ENCODE data around the gene COPS6. TPM values are rescaled to one million over a fixed set of nuclear protein-coding genes. Genes with fewer than 3 reads are reported as not detected.

COPS6 gene
- total RNA-seq, 1 donor from 2014 or later = 77.4 TPM

DNA sequence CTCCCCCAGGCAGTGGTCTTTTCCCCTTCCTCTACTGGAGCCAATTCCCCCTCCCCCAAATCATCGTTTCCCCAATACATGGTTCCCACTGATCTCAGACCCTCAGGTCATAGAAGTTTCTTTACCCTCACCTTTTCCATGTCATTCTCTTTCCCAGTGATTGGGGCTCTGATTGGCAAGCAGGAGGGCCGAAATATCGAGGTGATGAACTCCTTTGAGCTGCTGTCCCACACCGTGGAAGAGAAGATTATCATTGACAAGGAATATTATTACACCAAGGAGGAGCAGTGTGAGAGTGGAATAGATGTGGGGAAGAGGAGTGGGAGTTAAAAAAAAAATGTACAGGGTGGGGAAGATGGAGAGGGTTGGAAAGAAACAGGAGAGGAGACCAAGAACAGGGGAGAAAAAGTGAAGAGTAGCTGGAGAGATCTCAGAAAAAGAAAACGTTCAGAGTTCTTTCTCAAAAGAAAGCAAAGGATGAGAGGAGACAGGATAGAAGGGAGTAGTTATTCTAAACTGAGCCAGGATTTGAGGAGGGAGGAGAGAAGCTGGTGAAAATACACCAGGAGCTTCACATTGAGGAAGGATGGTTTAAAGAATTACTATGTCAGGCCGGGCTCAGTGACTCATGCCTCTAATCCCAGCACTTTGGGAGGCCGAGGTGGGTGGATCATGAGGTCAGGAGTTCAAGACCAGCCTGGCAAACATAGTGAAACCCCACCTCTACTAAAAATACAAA, 858 bp downstream of the COPS6 start:
- Mint-ChIP-seq H3K9me3 (ENCODE audit: unreplicated experiment) (peaks cover 10% of the 10 kb centered on the region), H3K4me3 (ENCODE audit: unreplicated experiment) (peak overlapping the region; percentile 94), H3K36me3 (ENCODE audit: unreplicated experiment) (no peaks in the 10 kb centered on the region), H3K4me1 (ENCODE audit: low read depth, unreplicated experiment) (peaks cover 15% of the 10 kb centered on the region), H3K27ac (ENCODE audit: unreplicated experiment) (peak overlapping the region; percentile 5), H3K27me3 (ENCODE audit: unreplicated experiment) (peaks cover 10% of the 10 kb centered on the region)
- no peak for DNase-seq
- TF ChIP-seq CTCF (IDR thresholded peaks at IDR 0.05; ENCODE audit: partially characterized antibody, unreplicated experiment) = no peak

GRCh38 chr7:100090527-100091410, 2.0 kb downstream of the COPS6 start:
- Mint-ChIP-seq H3K27ac (ENCODE audit: unreplicated experiment) (no peak overlapping the region), H3K36me3 (ENCODE audit: unreplicated experiment) (no peaks in the 10 kb centered on the region), H3K4me1 (ENCODE audit: low read depth, unreplicated experiment) (peaks cover 18% of the 10 kb centered on the region), H3K27me3 (ENCODE audit: unreplicated experiment) (peaks cover 8% of the 10 kb centered on the region), H3K9me3 (ENCODE audit: unreplicated experiment) (peaks cover 10% of the 10 kb centered on the region), H3K4me3 (ENCODE audit: unreplicated experiment) (peak overlapping the region; percentile 49)
- no peak for TF ChIP-seq CTCF (IDR thresholded peaks at IDR 0.05; ENCODE audit: partially characterized antibody, unreplicated experiment)
- DNase-seq = no peak

GRCh38 chr7:100091411-100092181, 2.8 kb downstream of the COPS6 start:
- TF ChIP-seq CTCF (IDR thresholded peaks at IDR 0.05; ENCODE audit: partially characterized antibody, unreplicated experiment) = no peak
- H3K36me3 Mint-ChIP-seq (ENCODE audit: unreplicated experiment) = no peaks in the 10 kb centered on the region
- DNase-seq = no peak
- peaks cover 18% of the 10 kb centered on the region for H3K4me1 Mint-ChIP-seq (ENCODE audit: low read depth, unreplicated experiment)
- peak overlapping the region; percentile 6 for H3K4me3 Mint-ChIP-seq (ENCODE audit: unreplicated experiment)
- peaks cover 8% of the 10 kb centered on the region for H3K27me3 Mint-ChIP-seq (ENCODE audit: unreplicated experiment)
- peak overlapping the region; percentile 5 for H3K27ac Mint-ChIP-seq (ENCODE audit: unreplicated experiment)
- peaks cover 11% of the 10 kb centered on the region for H3K9me3 Mint-ChIP-seq (ENCODE audit: unreplicated experiment)

GRCh38 chr7:100093054-100093453, 4.3 kb downstream of the COPS6 start:
- no peak for TF ChIP-seq CTCF (IDR thresholded peaks at IDR 0.05; ENCODE audit: partially characterized antibody, unreplicated experiment)
- peak overlapping the region; percentile 25 for H3K4me3 Mint-ChIP-seq (ENCODE audit: unreplicated experiment)

More at GRCh38 chr7:100093054-100093453, 4.3 kb downstream of the COPS6 start:
- H3K4me1 Mint-ChIP-seq (ENCODE audit: low read depth, unreplicated experiment) = peaks cover 29% of the 10 kb centered on the region
- H3K27ac Mint-ChIP-seq (ENCODE audit: unreplicated experiment) = peak overlapping the region; percentile 77
- peaks cover 19% of the 10 kb centered on the region for H3K9me3 Mint-ChIP-seq (ENCODE audit: unreplicated experiment)
- DNase-seq = no peak
- H3K36me3 Mint-ChIP-seq (ENCODE audit: unreplicated experiment) = peaks cover 2% of the 10 kb centered on the region
- H3K27me3 Mint-ChIP-seq (ENCODE audit: unreplicated experiment) = peaks cover 6% of the 10 kb centered on the region
